ENCODE data around the gene AQP5.

DNA sequence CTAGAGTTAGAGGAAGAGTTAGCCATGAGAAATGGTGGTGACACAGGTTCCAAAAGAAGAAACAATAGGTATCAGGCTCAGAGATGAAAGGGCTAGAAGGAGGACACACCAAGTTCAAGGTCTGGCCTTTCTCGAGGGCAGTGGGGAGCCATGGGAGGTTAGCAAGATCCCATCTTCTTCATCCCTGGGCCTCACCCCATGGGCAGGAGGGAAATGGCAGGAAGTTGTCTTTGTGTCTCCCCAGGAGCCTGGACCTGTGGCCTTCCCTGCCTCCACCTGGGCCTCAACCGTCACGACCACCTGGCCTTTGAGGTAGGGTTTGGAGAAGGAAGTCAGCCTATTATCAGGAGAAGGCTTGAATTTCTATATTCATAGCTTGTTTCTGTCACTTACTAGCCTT lies 17.0 kb upstream of the AQP5 start:
- TF ChIP-seq, protein P1, sequence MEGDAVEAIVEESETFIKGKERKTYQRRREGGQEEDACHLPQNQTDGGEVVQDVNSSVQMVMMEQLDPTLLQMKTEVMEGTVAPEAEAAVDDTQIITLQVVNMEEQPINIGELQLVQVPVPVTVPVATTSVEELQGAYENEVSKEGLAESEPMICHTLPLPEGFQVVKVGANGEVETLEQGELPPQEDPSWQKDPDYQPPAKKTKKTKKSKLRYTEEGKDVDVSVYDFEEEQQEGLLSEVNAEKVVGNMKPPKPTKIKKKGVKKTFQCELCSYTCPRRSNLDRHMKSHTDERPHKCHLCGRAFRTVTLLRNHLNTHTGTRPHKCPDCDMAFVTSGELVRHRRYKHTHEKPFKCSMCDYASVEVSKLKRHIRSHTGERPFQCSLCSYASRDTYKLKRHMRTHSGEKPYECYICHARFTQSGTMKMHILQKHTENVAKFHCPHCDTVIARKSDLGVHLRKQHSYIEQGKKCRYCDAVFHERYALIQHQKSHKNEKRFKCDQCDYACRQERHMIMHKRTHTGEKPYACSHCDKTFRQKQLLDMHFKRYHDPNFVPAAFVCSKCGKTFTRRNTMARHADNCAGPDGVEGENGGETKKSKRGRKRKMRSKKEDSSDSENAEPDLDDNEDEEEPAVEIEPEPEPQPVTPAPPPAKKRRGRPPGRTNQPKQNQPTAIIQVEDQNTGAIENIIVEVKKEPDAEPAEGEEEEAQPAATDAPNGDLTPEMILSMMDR (IDR thresholded peaks at IDR 0.05; ENCODE audit: low read depth, low read length) = no peak
- TF ChIP-seq POLR2A (IDR thresholded peaks at IDR 0.05; ENCODE audit: extremely low read depth, insufficient read length) (no peak), MYC (IDR thresholded peaks at IDR 0.05; ENCODE audit: low read depth, low read length) (no peak)
- TF ChIP-seq, protein P2, sequence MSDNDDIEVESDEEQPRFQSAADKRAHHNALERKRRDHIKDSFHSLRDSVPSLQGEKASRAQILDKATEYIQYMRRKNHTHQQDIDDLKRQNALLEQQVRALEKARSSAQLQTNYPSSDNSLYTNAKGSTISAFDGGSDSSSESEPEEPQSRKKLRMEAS (IDR thresholded peaks at IDR 0.05; ENCODE audit: low read depth, low read length) = no peak
